PC-3 (cell line): ENCODE results near the gene RNF217.

ENCODE experiments used
- CTCF ChIP-seq: fragments of 300-600 bp; sonication (generic); conservative IDR thresholded peaks from 2 replicates; pipeline ENCODE4 v1.5.1; 2017; ENCODE audit warnings: antibody characterized with exemption, low read depth, mild to moderate bottlenecking, low read length
- EZH2 ChIP-seq: fragments of 300-600 bp; sonication (generic); IDR thresholded peaks from one replicate; pipeline ENCODE4 v1.6.1; 2017; ENCODE audit warnings: antibody characterized with exemption, mild to moderate bottlenecking, low read length; ENCODE audit not compliant: unreplicated experiment

GRCh38 chr6:125030969-125031368, 68.7 kb downstream of the RNF217 start:
- TF ChIP-seq CTCF: no peak
- TF ChIP-seq EZH2: no peak
